K562 (cell line): Measurements from ENCODE around the gene ERO1B. TPM values are rescaled to one million over a fixed set of nuclear protein-coding genes. Genes with fewer than 3 reads are reported as not detected.

Experiments
- CBX3 ChIP-seq, 2 experiments: IDR thresholded peaks; 1 replicate in 1 of 2; 2 replicates in 1 of 2; pipeline ENCODE4 v1.6.1; 2012; ENCODE audit warnings: inconsistent platforms in 2 of 2, low read length in 2 of 2, borderline replicate concordance in 1 of 2, control low read depth in 1 of 2
- CEBPB ChIP-seq: fragments of 450-650 bp; IDR thresholded peaks from 2 replicates; pipeline ENCODE4 v1.6.1; 2016; ENCODE audit warnings: missing genetic modification characterization, missing compliant biosample characterization
- DNMT1 ChIP-seq: fragments of 450-650 bp; IDR thresholded peaks from 2 replicates; pipeline ENCODE4 v1.6.1; 2016; ENCODE audit warnings: antibody characterized with exemption, mild to moderate bottlenecking
- FOSL1 ChIP-seq: fragments of 200-800 bp; sonication (Bioruptor generic); conservative IDR thresholded peaks from 2 replicates; pipeline ENCODE4 v1.6.1; 2016; ENCODE audit warnings: missing genetic modification characterization, missing compliant biosample characterization
- HDAC1 ChIP-seq, 2 experiments: fragments of 450-650 bp; IDR thresholded peaks; 2 replicates each; pipeline ENCODE4 v1.6.1; 2016 to 2017; ENCODE audit warnings: inconsistent platforms in 1 of 2, mild to moderate bottlenecking in 1 of 2, moderate library complexity in 1 of 2
- MEF2D ChIP-seq: conservative IDR thresholded peaks from 2 replicates; pipeline ENCODE4 v1.6.1; 2016; ENCODE audit warnings: low read depth, missing genetic modification characterization, missing compliant biosample characterization
- MNT ChIP-seq, 2 experiments: fragments of 450-650 bp; conservative IDR thresholded peaks; 2 replicates each; pipeline ENCODE4 v1.6.1; 2017; ENCODE audit warnings: mild to moderate bottlenecking in 2 of 2, moderate library complexity in 2 of 2
- MTA1 ChIP-seq: fragments of 450-650 bp; IDR thresholded peaks from 2 replicates; pipeline ENCODE4 v1.6.1; 2017; ENCODE audit warnings: borderline replicate concordance
- MYNN ChIP-seq, 2 experiments: sonication (generic); formaldehyde crosslinking in 1 of 2; IDR thresholded peaks; 2 replicates each; pipeline versions ENCODE4 v1.5.0 to v1.6.1; 2016 to 2020; ENCODE audit warnings: antibody characterized with exemption in 1 of 2, missing genetic modification reagents in 1 of 2
- RBM25 ChIP-seq: fragments of 200-400 bp; formaldehyde crosslinking; IDR thresholded peaks from 2 replicates; pipeline ENCODE4 v1.6.1; 2018; ENCODE audit warnings: low read length, low read depth, moderate library complexity; ENCODE audit not compliant: severe bottlenecking
- SPI1 ChIP-seq: IDR thresholded peaks from 2 replicates; pipeline ENCODE4 v1.6.1; 2011; ENCODE audit warnings: low read depth, low read length, control low read depth, borderline replicate concordance
- SRSF9 ChIP-seq: fragments of 200-400 bp; formaldehyde crosslinking; IDR thresholded peaks from 2 replicates; pipeline ENCODE4 v1.6.1; 2017; ENCODE audit warnings: low read depth, low read length, borderline replicate concordance
- XRCC5 ChIP-seq: fragments of 200-400 bp; formaldehyde crosslinking; IDR thresholded peaks from 2 replicates; pipeline ENCODE4 v1.6.1; 2017; ENCODE audit warnings: low read depth, mild to moderate bottlenecking, low read length
- ZBTB7A ChIP-seq: IDR thresholded peaks from 2 replicates; pipeline ENCODE4 v1.6.1; 2011; ENCODE audit warnings: low read depth, mild to moderate bottlenecking, low read length, moderate library complexity, borderline replicate concordance; ENCODE audit not compliant: control insufficient read depth
- ZNF324 ChIP-seq: fragments of 250-450 bp; sonication (Bioruptor Pico); IDR thresholded peaks from 2 replicates; pipeline ENCODE4 v1.4.0; 2020; ENCODE audit warnings: mild to moderate bottlenecking
- ZNF668 ChIP-seq: fragments of 250-450 bp; sonication (Bioruptor Pico); IDR thresholded peaks from 2 replicates; pipeline ENCODE4 v1.8.0; 2022; ENCODE audit warnings: mild to moderate bottlenecking, inconsistent platforms
- ZZZ3 ChIP-seq: fragments of 450-650 bp; IDR thresholded peaks from 2 replicates; pipeline ENCODE4 v1.6.1; 2016; ENCODE audit warnings: antibody characterized with exemption, mild to moderate bottlenecking, moderate library complexity
- polyA plus RNA-seq, 8 experiments: library from polyadenylated mRNA; depleted of rRNA in 4 of 8; stranded (reverse) in 5 of 8; unstranded in 3 of 8; fragments of >200 nt; fragmentation: Nextera tagmentation in 2 of 8; fragmentation: Illumina TruSeq in 1 of 8; extraction: Ambion mirVana in 2 of 8; extraction: Trizol in 1 of 8; gene quantifications; 2 replicates each; pipeline versions ENCODE4 v1.2.1 to v1.2.3, GENCODE V29; 2011 to 2014; ENCODE audit warnings: inconsistent platforms in 1 of 8, missing spikeins in 1 of 8
- total RNA-seq, 7 experiments: library from RNA; depleted of rRNA in 6 of 7; stranded (reverse); fragments of >200 nt in 6 of 7; fragmentation: Illumina TruSeq in 2 of 7; extraction: Trizol in 2 of 7; gene quantifications; 2 replicates each; pipeline versions ENCODE4 v1.2.1 to v1.2.3, GENCODE V29; 2011 to 2021; ENCODE audit warnings: low replicate concordance in 1 of 7

Gene ERO1B
- total and polyA plus RNA-seq, 9 of the 15 experiments (the other 6 are each of a cell fraction or from before 2014, with no cell fraction given): 0.59 to 6.4 (median 4.2) TPM

GRCh38 chr1:236323819-236324411, 42.2 kb upstream of the ERO1B start (continued):
- TF ChIP-seq MTA1 (no peak), ZNF668 (CRISPR knock-in tag) (no peak), MEF2D (tag) (no peak), RBM25 (peak; percentile 80), DNMT1 (no peak), MNT (conservative IDR thresholded peaks at IDR 0.05) (no peak), CBX3 (IDR thresholded peaks at IDR 0.05; ENCODE audit: borderline replicate concordance in 1 of 2, low read length in 2 of 2) (peak in 1 of 2 experiments; percentile 66; a peak in 1 of 3 replicates), CEBPB (no peak), MYNN (IDR thresholded peaks at IDR 0.05) (no peak), MYNN (CRISPR knock-in tag; IDR thresholded peaks at IDR 0.05) (no peak), SRSF9 (no peak), ZZZ3 (no peak), SPI1 (no peak), XRCC5 (no peak), FOSL1 (tag) (no peak), ZNF324 (CRISPR knock-in tag) (no peak), ZBTB7A (no peak), HDAC1 (IDR thresholded peaks at IDR 0.05) (no peak)
